ENCODE data around the gene RUNX2. TPM values are rescaled to one million over a fixed set of nuclear protein-coding genes. Genes with fewer than 3 reads are reported as not detected.
"Not testable (repeated sequence)": the region's sequence is repeated elsewhere in the genome, so short reads cannot be mapped to it uniquely, and the experiment has no call there.

The RUNX2 gene
- total RNA-seq, 1 experiment from 2014 or later = 13.7 TPM

- peak; percentile 69 for DNase-seq (ENCODE audit: low read depth)
Measured at GRCh38 chr6:45647341-45648261, 319.5 kb downstream of the RUNX2 start.

DNA sequence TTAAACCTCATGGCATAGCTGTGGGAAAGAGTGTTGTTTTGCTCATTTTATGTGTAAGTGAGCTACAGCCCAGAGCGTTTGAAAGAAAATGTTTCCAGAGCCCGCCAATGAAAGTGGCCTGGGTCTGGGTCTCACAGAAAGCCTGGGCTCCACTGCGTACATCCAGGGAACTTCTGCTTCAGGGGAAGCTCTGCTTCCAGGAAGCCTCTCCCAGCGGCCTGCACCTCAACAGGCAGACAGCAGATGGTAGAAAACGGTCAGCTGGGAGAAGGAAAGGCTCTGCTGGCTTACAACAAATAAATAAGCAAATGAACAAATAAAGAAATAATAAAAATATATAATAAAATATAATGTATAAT, 320.1 kb downstream of the RUNX2 start:
- no peak for DNase-seq (ENCODE audit: low read depth)

GRCh38 chr6:45650524-45651135, 322.5 kb downstream of the RUNX2 start:
- peak; percentile 96 for DNase-seq (ENCODE audit: low read depth)

DNA sequence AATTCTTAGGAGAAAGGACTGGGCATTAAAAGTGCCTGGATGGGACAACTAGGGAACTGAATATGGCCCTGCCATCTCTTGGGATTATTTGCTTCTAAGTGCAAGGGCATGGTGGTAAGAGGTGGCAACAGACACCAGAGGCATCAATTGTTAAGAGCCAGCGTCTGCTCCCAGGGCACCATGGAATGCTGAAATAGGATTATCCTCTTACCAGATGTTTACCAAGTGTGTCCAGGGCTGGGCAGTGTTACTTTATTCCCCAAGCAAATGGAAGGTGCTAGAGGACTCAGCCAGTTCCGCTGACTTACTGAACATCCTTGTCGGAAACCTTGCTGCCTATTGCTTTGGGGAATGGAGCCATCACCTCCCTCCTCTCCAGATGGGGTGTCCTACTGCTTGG, 323.2 kb downstream of the RUNX2 start:
- DNase-seq (ENCODE audit: low read depth) = no peak

DNA sequence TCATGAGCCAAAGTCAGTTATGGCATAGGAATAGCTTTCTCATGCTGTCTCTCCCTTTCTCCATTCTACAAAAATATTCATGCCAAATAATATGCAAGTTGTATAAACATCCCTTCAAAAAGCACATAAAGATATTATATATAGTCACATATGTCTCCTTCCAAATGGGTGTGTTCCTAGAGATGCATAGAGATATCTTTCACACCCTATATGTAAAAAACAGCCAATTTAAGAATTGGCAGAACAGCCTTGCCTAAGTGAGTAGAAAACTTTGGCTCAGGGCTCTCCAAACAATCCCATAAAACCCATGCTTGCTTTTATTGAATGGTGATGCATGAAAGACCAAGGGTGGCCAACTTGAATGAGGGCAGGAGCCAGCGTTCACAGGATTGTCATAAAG, 324.3 kb downstream of the RUNX2 start:
- DNase-seq (ENCODE audit: low read depth) = no peak

DNA sequence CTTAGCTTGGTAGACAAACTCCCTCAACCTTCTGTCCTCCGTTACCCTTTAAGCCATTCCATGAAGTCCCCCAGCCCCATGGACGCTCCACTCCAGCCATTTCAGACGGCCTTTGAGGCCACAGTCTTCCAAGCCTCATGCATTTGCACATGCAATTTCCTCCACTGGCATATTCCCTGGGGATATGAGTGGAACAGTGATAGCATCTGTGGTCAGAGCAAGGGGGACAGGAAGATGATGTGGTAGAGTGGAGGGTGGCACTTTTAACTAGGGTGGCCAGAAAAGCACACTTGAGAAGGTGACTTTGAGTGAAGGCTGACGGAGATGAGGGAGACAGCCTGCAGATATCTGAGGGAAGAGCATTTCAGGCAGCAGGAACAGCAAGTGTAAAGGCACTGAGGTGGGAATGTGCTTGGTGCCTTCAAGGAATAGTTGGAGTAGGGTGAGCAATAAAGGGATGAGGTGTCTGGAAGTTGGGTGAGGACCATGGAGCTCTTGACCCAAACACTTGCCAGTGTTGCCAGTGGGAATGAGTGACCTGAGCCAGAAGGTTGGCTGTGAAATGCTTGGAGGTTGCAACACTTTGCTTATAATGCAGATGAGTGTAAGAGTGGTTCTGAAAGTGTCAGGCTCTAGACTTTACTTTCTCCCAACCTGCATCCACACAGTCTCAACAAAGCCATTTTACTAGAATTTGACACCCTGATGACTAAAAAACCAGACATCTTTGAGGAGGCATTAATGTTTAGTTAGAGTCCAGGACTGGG, 325.2 kb downstream of the RUNX2 start:
- peak; percentile 51 for DNase-seq (ENCODE audit: low read depth)

DNA sequence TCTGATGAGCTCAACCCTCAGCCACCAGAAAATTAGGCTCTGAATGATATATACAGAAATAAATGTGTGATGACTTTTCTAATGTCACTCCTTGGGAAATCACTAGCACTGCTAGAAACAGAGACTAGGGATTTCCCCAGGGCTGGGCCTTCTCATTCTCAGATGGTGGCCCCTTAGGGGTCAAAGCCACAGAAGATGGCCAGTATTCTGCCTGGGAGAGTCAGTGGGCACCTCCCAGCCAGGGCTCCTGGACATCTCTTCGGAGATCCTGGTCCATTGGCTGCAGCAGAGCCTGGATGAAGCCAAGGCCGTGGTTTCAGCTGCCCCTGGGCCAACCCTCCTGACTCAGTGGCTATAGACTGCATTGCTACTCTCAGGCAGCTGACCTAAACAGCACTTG, 326.5 kb downstream of the RUNX2 start:
- no peak for DNase-seq (ENCODE audit: low read depth)

DNA sequence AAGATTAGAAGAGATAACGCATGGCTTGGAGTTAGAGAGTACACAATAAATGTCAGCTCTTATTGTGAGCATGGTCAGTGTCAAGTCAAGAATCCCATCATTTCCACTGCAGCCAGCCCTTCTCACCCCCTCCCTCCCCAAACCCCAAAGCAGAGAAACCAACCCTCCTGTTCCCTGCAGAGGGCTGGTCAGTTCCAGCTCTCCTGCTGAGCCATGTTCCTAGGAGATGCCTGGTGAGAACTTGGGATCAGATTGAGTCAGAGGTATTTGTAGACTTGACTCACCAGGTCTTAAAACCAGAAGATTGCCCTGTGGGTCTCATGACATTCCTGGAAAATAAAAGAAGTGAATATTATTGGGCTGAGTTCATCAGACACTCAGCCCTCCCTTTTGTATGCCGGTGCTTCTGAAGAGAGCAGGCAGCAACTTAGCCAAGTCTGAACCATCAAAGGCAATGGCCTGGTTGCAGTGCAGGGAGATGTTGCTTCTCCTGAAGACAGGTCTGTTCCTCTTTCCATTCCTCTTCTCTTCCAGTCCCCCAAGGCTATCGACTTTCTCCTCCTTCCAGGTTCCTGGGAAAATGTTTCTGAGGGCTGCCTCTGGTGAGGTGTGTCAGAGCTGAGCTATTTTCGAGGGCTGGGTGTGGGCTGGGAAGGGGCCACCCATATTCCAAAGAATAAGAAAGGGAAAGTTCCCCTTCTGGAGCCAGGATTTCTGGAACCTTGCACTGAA, 327.8 kb downstream of the RUNX2 start:
- DNase-seq (ENCODE audit: low read depth) = peak; percentile 99

DNA sequence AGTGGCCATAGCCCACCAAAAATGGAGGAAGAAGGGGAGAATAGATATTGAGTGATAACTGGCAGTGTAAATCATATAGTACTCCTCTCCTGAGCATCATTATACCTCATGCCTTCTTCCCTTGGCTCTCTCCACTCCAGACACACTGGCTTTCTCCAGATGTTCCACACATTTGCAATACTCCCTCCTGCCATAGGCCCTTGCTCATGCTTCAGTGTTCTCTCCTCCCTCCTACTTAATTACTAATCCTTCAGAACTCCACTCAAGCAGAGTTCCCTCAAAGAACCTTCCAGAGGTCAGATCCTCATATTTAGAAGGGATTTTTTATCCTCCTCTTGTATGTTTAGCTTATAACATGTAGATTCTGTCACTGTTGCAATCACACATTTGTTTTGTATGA, 329.1 kb downstream of the RUNX2 start:
- DNase-seq (ENCODE audit: low read depth) = peak; percentile 54

DNA sequence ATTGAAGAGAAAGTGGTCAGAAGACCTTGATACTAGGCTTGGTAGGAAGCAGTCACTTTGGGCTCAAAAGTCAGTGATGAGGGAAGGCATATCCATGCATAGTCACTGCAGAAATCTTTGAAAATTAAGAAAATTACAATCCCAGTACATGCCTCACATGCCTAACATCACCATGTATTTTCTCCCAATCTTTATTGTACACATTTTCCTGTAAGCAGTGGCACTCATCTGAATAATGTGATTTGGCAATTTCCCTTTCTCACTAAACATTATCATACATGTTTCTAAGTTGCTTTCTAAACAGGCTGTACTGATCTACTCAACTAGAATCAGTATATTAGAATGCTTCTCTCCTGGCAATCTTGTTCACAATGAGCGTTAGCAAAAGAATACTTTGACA, 330.3 kb downstream of the RUNX2 start:
- DNase-seq (ENCODE audit: low read depth) = no peak

GRCh38 chr6:45658958-45659357, 330.8 kb downstream of the RUNX2 start:
- DNase-seq (ENCODE audit: low read depth) = peak; percentile 60

GRCh38 chr6:45661661-45662060, 333.5 kb downstream of the RUNX2 start:
- peak; percentile 95 for DNase-seq (ENCODE audit: low read depth)

DNA sequence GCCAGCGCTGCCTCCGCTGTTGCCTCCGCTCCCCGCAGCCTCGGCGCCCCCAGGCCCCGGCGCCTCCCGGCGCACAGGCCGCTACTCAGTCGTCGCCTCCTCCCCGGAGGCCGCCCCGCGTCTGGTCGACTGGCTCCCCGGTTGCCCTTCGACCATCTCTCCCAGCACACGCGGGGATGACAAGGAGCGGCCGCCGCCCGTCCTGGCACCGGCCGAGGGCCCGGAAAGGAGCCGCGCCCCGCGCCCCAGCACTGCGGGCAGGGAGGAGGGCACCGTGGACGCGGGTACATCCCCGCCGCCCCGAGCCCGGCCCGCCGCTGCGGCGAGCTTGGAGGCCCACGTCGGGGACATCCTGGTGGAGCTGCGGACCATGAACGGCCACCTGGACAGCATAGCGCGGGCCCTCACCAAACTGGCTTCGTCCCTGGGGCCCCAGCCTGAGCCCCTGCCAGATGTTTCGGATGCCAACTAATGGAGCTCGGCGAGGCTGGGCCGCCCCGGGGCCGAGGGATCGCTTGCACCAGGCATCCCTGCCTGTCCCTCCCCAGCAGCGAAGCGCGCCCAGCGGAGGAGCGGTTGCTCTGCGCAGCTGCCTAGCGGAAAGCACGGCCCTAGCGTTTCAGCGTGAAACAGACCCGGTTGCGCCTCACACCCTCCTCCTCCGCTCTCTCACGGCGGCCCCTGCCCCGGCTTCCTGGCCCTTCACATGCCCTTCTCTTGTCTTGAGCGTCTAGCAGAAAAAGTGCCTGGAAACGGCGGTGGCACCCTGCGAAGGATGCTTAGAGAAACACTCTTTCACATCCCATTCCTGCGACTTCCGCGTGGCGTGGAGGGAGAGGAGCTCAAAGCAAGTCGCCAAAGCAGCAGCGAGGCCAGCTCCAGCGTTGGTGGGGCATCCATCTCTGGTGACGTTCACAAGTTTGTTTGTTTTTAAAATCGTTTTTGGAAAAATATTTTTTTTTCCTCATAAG, 335.4 kb downstream of the RUNX2 start:
- no peak for DNase-seq (ENCODE audit: low read depth)

DNA sequence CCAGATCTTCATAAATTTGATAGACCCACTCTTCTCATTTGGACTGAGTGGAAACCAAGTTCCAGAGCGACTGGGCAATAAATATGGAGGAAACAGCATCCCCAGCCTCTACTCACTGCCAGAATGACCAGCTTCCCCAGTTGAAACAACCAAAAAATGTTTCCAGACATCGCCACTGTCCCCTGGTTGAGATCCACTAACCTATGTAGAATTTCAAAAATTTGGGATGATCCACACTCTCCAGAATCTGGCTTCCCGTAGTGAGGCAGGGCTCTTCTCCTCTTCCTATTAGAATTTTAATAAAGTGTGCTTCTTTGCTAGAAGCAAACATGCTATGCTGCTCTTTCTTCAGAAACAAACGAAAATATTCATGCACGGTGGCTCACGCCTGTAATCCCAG, 336.6 kb downstream of the RUNX2 start:
- DNase-seq (ENCODE audit: low read depth) = no peak

DNA sequence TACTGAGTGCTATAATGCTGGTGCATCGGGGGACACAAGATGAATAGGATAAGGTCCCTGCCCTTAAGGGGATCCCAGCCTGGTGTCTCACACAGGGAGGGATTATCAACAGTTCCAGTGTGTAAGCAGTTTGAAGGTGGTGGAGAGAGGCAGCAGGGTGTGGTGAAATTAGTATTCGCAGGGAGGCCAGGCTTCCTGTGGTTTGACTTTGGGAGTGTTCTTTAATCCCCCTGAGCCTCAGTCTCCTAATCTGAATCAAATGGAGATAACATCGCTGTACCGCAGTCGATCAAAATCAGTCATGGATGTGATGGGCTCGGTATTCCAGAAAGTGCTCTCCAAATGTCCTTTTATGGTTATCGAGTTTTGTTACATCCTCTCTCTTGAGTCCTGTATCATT, 337.7 kb downstream of the RUNX2 start:
- no peak for DNase-seq (ENCODE audit: low read depth)

DNA sequence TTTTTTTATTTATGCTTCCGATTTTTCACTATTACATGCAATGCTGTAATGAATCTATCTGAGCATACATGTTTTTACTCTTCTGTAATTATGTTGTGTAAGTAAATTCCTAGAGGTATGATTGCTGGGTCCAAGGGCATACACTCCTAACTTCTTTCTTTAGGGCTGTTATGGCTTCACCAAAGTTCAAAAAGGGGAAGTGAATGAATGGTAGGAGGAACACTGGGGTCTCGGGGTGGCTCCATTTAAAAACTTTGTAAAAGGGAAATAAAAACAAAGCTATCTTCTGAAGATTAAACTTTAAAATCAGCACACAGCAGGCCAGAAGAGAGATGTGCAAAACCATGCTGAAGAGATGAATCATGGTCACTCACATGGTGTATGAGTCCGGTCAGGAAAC, 338.7 kb downstream of the RUNX2 start:
- no peak for DNase-seq (ENCODE audit: low read depth)

GRCh38 chr6:45667300-45667699, 339.2 kb downstream of the RUNX2 start:
- DNase-seq (ENCODE audit: low read depth) = no peak

DNA sequence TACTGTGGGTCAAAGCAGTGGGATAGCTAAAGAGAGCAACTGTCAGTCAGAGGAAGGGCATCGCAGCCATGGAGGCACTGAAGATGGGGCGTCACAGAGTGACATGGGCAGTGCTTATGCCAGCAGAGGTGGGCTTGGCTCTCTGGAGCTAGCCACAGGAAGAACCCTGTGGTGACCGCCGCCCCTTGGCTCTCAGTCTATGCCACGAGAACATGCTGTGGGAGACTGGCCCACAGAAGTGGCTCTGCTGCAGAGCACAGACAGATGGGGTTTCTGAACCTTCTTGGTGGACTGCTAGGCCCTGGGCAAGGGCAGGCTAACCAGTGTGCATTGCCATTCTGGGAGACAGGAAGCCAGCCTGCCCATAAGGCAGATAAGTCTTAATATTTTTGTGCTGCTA, 339.6 kb downstream of the RUNX2 start:
- no peak for DNase-seq (ENCODE audit: low read depth)

DNA sequence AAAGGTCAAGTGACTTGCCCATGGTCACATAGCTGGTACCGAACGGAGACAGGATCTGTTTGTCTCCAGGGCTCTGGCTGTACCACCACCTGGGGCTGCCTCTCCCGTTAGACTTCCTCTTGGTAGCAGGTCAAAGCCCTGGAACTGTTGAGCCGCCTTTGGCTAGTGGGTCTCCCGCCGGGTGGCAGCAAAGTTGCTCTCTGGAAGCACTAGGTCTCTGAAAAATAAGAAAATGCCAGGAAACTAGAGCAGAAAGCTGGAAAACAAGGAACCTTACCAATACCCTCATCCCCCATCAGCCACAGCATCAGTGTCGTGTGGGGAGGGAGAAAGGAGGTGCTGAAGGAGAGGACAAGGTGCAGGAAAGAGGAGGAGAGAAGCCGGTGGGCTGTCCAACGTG, 340.6 kb downstream of the RUNX2 start:
- DNase-seq (ENCODE audit: low read depth) = no peak

DNA sequence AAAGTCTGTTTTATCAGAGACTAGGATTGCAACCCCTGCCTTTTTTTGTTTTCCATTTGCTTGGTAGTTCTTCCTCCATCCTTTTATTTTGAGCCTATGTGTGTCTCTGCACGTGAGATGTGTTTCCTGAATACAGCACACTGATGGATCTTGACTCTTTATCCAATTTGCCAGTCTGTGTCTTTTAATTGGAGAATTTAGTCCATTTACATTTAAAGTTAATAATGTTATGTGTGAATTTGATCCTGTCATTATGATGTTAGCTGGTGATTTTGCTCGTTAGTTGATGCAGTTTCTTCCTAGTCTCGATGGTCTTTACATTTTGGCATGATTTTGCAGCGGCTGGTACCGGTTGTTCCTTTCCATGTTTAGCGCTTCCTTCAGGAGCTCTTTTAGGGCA, 345.0 kb downstream of the RUNX2 start:
- DNase-seq (ENCODE audit: low read depth) = not testable (repeated sequence)

GRCh38 chr6:45675166-45675565, 347.0 kb downstream of the RUNX2 start:
- not testable (repeated sequence) for DNase-seq (ENCODE audit: low read depth)

Measured in Daoy (cell line).